Measurements from ENCODE around the gene BRIP1. TPM values are rescaled to one million over a fixed set of nuclear protein-coding genes. Genes with fewer than 3 reads are reported as not detected.
A peak's percentile ranks its signal among the peaks of the same experiment; 100 is the strongest.

The BRIP1 gene
- polyA plus RNA-seq, 2 of the 4 experiments (the other 2 are of a cell fraction): 8.0 to 11.5 TPM

DNA sequence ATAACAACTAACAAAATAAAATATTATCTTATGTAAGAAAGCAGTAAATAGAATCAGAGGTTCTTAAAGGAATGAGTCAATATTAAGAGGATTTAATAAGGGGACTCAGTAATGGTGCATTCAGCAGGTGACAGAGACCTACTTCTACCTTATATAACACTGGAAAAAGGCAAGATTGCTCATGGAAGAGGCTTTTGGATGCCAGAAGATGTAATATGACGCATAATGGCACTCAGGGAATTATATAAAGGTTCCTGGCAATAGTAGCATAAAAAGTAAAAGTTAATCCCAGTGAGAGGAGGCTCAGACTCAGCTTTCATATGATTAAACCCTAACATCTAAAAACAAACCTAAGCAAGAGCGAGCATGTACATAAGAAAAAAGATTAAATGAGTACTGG, 136.4 kb downstream of the BRIP1 start:
- no peak for DNase-seq (ENCODE audit: low read depth in 1 of 2, low spot score in 1 of 2)
- Histone ChIP-seq H3K4me3 (no peak overlapping the region), H3K4me1 (no peaks in the 10 kb centered on the region), H3K4me2 (no peak overlapping the region), H3K27ac (no peak overlapping the region), H3K9me3 (no peaks in the 10 kb centered on the region)
- ChIA-PET CTCF (interaction anchor here (0.7 kb wide), 1 partner anchor 116 kb away, joined by 3 read pairs; no protein-coding TSS in a partner anchor), POLR2A (no interaction called here)
- 90% methylated on average over 2 of the region's 2 CpGs for WGBS (ENCODE audit: missing lambda C conversion rate)
- no peak for ATAC-seq
- FAIRE-seq: no peak
- TF ChIP-seq E2F6 (IDR thresholded peaks at IDR 0.05; ENCODE audit: borderline replicate concordance, low read depth): no peak

DNA sequence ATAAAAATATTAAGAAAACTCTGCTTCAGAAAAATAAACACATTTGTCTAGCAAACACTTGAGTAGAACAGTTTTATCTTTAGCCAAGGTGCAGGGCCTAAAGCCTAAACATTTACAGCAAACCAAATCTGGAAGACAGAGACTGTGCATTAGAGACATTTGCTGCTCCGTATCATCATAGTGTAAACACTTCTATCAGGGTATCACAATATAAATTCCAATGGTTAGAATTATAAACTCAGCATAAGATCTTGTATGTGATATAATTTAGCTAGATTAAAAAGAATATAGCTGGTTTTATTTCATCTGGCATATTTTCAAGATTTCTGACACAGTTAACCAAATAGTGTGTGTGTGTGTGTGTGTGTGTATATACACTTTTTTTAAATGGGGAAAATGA, 138.6 kb downstream of the BRIP1 start:
- no peaks in the 10 kb centered on the region for H3K9me3 ChIP-seq
- TF ChIP-seq ELK1 (IDR thresholded peaks at IDR 0.05; ENCODE audit: low read depth, low read length): no peak
- TF ChIP-seq PHF8 (IDR thresholded peaks at IDR 0.05; ENCODE audit: borderline replicate concordance, low read depth): no peak
- no peak for TF ChIP-seq GATA3 (IDR thresholded peaks at IDR 0.05; ENCODE audit: borderline replicate concordance)
- no peak for TF ChIP-seq HOXB13 (CRISPR knock-in tag; IDR thresholded peaks at IDR 0.05; ENCODE audit: low read depth)
- no peak for TF ChIP-seq NFE2L2 (conservative IDR thresholded peaks at IDR 0.05; ENCODE audit: low read length)
- TF ChIP-seq HDAC2 (IDR thresholded peaks at IDR 0.05): no peak
- no peak for TF ChIP-seq KDM1A (IDR thresholded peaks at IDR 0.05; ENCODE audit: low read depth)
- TF ChIP-seq ZNF302 (CRISPR knock-in tag; IDR thresholded peaks at IDR 0.05): no peak
- no peak for TF ChIP-seq HOXA7 (CRISPR knock-in tag; IDR thresholded peaks at IDR 0.05)
- no peak for TF ChIP-seq BHLHE40 (IDR thresholded peaks at IDR 0.05; ENCODE audit: low read depth, low read length)
- TF ChIP-seq NR3C1 (IDR thresholded peaks at IDR 0.05): no peak
- no peak for TF ChIP-seq ATOH8 (CRISPR knock-in tag; IDR thresholded peaks at IDR 0.05; ENCODE audit: low read depth)
- no peak for TF ChIP-seq FOXS1 (CRISPR knock-in tag; IDR thresholded peaks at IDR 0.05)
- no peak for TF ChIP-seq REST (IDR thresholded peaks at IDR 0.05)
- ChIA-PET CTCF (interaction anchor here (0.6 kb wide), 1 partner anchor 11 kb away, joined by 4 read pairs; no protein-coding TSS in a partner anchor), POLR2A (no interaction called here)
- 86% methylated on average over 1 of the region's 1 CpG for WGBS (ENCODE audit: missing lambda C conversion rate)
- DNase-seq (ENCODE audit: low read depth in 1 of 2, low spot score in 1 of 2) (no peak), FAIRE-seq (no peak), ATAC-seq (no peak)
- H3K4me1 ChIP-seq: no peaks in the 10 kb centered on the region
- H3K4me2 ChIP-seq: no peak overlapping the region
- no peak overlapping the region for H3K27ac ChIP-seq
- no peak overlapping the region for H3K4me3 ChIP-seq

- peak; percentile 43 for FAIRE-seq
- no peak for TF ChIP-seq ELK1 (IDR thresholded peaks at IDR 0.05; ENCODE audit: low read depth, low read length)
- TF ChIP-seq, protein P1, sequence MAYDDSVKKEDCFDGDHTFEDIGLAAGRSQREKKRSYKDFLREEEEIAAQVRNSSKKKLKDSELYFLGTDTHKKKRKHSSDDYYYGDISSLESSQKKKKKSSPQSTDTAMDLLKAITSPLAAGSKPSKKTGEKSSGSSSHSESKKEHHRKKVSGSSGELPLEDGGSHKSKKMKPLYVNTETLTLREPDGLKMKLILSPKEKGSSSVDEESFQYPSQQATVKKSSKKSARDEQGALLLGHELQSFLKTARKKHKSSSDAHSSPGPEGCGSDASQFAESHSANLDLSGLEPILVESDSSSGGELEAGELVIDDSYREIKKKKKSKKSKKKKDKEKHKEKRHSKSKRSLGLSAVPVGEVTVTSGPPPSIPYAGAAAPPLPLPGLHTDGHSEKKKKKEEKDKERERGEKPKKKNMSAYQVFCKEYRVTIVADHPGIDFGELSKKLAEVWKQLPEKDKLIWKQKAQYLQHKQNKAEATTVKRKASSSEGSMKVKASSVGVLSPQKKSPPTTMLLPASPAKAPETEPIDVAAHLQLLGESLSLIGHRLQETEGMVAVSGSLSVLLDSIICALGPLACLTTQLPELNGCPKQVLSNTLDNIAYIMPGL (CRISPR knock-in tag; IDR thresholded peaks at IDR 0.05; ENCODE audit: borderline replicate concordance): no peak
- TF ChIP-seq, protein P2, sequence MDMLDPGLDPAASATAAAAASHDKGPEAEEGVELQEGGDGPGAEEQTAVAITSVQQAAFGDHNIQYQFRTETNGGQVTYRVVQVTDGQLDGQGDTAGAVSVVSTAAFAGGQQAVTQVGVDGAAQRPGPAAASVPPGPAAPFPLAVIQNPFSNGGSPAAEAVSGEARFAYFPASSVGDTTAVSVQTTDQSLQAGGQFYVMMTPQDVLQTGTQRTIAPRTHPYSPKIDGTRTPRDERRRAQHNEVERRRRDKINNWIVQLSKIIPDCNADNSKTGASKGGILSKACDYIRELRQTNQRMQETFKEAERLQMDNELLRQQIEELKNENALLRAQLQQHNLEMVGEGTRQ (IDR thresholded peaks at IDR 0.05): no peak
- TF ChIP-seq TFCP2L1 (CRISPR knock-in tag; IDR thresholded peaks at IDR 0.05): no peak
- TF ChIP-seq MAFK (IDR thresholded peaks at IDR 0.05; ENCODE audit: partially characterized antibody): no peak
- TF ChIP-seq SREBF2 (IDR thresholded peaks at IDR 0.05): no peak
- no peak for TF ChIP-seq GATA3 (IDR thresholded peaks at IDR 0.05; ENCODE audit: borderline replicate concordance)
- CTCF ChIA-PET: no interaction called here
- Histone ChIP-seq H3K4me1 (no peaks in the 10 kb centered on the region), H3K4me2 (no peak overlapping the region), H3K27ac (no peak overlapping the region), H3K4me3 (no peak overlapping the region), H3K9me3 (no peaks in the 10 kb centered on the region)
- DNase-seq (ENCODE audit: low read depth in 1 of 2, low spot score in 1 of 2): no peak
- 92% methylated on average over 1 of the region's 1 CpG for WGBS (ENCODE audit: missing lambda C conversion rate)
- ATAC-seq: no peak
- POLR2A ChIA-PET: no interaction called here
These were observed 139.4 kb downstream of the BRIP1 start for GRCh38 chr17:61723914-61724313.
